HUES6 (cell line): ENCODE measurements around the gene GLIPR1L2.

Source experiments
- H3K27ac ChIP-seq: 2 replicates; pipeline ENCODE4 v1.7.0; 2013; ENCODE audit warnings: low read depth, mild to moderate bottlenecking, low read length, inconsistent platforms
- H3K27me3 ChIP-seq: 2 replicates; pipeline ENCODE4 v1.6.1; 2013; ENCODE audit warnings: low read length; ENCODE audit not compliant: control insufficient read depth, insufficient read depth
- H3K36me3 ChIP-seq: 2 replicates; pipeline ENCODE4 v1.6.1; 2013; ENCODE audit warnings: low read length; ENCODE audit not compliant: control insufficient read depth, insufficient read depth
- H3K4me1 ChIP-seq: 2 replicates; pipeline ENCODE4 v1.6.1; 2013; ENCODE audit warnings: low read length; ENCODE audit not compliant: control insufficient read depth, insufficient read depth
- H3K4me3 ChIP-seq: 2 replicates; pipeline ENCODE4 v1.5.1; 2013; ENCODE audit warnings: low read depth, low read length
- H3K9ac ChIP-seq: one replicate; pipeline ENCODE4 v1.6.1; 2013; ENCODE audit warnings: mild to moderate bottlenecking, low read length
- H3K9me3 ChIP-seq: 2 replicates; pipeline ENCODE4 v1.6.1; 2013; ENCODE audit warnings: low read depth, low read length; ENCODE audit not compliant: control insufficient read depth, insufficient read depth

Gene GLIPR1L2

DNA sequence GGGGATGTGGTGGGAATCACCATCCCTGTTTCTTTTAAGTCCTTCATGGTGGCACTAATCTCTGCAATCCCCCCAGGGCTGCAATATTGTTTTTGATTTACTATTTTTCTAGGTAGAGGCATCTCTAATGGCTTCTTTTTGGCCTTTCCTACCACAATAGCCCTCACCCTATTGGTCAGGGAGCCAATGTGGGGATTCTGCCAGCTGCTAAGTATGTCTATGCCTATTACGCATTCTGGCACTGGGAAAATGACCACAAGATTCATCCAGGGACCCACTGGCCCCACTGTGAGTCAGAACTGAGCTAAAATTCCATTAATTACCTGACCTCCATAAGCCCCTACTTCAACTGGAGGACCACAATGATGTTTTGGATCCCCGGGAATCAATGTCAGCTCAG lies 15.9 kb upstream of the GLIPR1L2 start:
- Histone ChIP-seq H3K9me3 (0 out of 2 replicates have a peak, but pooled peaks cover 2% of the 10 kb centered on the region), H3K9ac (no peak overlapping the region), H3K27me3 (no peaks in the 10 kb centered on the region), H3K4me3 (no peak overlapping the region), H3K27ac (no peak overlapping the region), H3K4me1 (no peaks in the 10 kb centered on the region; the same call in none of the 2 replicates), H3K36me3 (peaks cover 9% of the 10 kb centered on the region; the same call in 1 of the 2 replicates)

DNA sequence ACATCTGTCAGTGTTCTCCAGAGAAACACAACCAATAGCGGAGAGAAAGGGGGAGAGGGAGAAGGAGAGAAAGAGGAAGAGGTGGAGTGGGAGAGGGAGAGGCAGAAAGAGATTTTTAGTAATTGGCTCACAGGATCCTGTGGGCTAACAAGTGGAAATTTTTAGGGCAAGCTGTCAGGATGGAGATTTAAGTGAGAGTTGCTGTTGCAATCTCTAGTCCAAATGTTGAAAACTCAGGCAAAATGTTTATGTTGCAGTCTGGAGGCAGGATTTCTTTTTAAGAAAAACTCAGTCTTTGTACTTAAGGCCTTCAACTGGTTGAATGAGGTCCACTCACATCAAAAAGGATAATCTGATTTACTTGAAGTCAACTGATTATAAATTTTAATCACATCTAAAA lies 12.5 kb upstream of the GLIPR1L2 start:
- Histone ChIP-seq H3K27me3 (no peaks in the 10 kb centered on the region), H3K36me3 (no peaks in the 10 kb centered on the region), H3K4me3 (no peak overlapping the region), H3K27ac (no peak overlapping the region), H3K4me1 (no peaks in the 10 kb centered on the region; the same call in none of the 2 replicates), H3K9me3 (0 out of 2 replicates have a peak, but pooled peaks cover 2% of the 10 kb centered on the region), H3K9ac (no peak overlapping the region)

DNA sequence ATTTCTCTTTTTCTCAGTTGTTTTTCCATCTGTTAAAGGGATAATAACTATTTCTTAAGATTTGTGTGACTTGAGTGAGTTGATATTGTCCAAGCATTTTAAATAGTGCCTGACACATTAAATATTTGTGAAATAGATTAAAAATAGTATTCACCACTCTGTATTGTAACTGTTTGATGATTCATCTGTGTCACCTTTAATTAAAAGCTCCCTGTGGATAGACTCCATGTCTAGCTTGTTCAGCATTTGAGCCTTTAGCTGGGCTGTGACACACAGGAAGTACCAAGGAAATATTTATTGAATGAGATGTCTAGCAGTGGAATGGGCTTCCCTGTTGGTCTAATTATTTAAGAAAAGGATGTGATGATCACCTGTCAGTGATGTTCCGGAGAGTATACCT lies 1.8 kb upstream of the GLIPR1L2 start:
- no peak overlapping the region for H3K9ac ChIP-seq
- H3K36me3 ChIP-seq = no peaks in the 10 kb centered on the region
- H3K4me3 ChIP-seq = no peak overlapping the region

GRCh38 chr12:75389706-75390105 lies 1.2 kb upstream of the GLIPR1L2 start:
- Histone ChIP-seq H3K27ac (no peak overlapping the region), H3K4me1 (0 out of 2 replicates have a peak, but pooled peaks cover 3% of the 10 kb centered on the region), H3K4me3 (no peak overlapping the region), H3K9me3 (no peaks in the 10 kb centered on the region), H3K9ac (no peak overlapping the region), H3K27me3 (no peaks in the 10 kb centered on the region), H3K36me3 (no peaks in the 10 kb centered on the region)

More for the DNA sequence above, 1.8 kb upstream of the GLIPR1L2 start:
- no peaks in the 10 kb centered on the region for H3K27me3 ChIP-seq
- 0 out of 2 replicates have a peak, but pooled peaks cover 3% of the 10 kb centered on the region for H3K4me1 ChIP-seq
- no peak overlapping the region for H3K27ac ChIP-seq
- H3K9me3 ChIP-seq = no peaks in the 10 kb centered on the region

GRCh38 chr12:75390156-75390898 lies 562 bp upstream of the GLIPR1L2 start:
- H3K27me3 ChIP-seq = no peaks in the 10 kb centered on the region
- no peak overlapping the region for H3K9ac ChIP-seq
- H3K36me3 ChIP-seq = no peaks in the 10 kb centered on the region
- peak overlapping the region; percentile 48 for H3K4me3 ChIP-seq
- H3K4me1 ChIP-seq = 0 out of 2 replicates have a peak, but pooled peaks cover 3% of the 10 kb centered on the region
- H3K9me3 ChIP-seq = no peaks in the 10 kb centered on the region
- H3K27ac ChIP-seq = no peak overlapping the region

- H3K9ac ChIP-seq = no peak overlapping the region
- H3K9me3 ChIP-seq = no peaks in the 10 kb centered on the region
- H3K27me3 ChIP-seq = no peaks in the 10 kb centered on the region
- no peaks in the 10 kb centered on the region for H3K36me3 ChIP-seq
- peaks cover 3% of the 10 kb centered on the region; the same call in 1 of the 2 replicates for H3K4me1 ChIP-seq
- no peak overlapping the region for H3K4me3 ChIP-seq
- H3K27ac ChIP-seq = no peak overlapping the region
Observed at GRCh38 chr12:75404231-75404630, 13.3 kb downstream of the GLIPR1L2 start.

DNA sequence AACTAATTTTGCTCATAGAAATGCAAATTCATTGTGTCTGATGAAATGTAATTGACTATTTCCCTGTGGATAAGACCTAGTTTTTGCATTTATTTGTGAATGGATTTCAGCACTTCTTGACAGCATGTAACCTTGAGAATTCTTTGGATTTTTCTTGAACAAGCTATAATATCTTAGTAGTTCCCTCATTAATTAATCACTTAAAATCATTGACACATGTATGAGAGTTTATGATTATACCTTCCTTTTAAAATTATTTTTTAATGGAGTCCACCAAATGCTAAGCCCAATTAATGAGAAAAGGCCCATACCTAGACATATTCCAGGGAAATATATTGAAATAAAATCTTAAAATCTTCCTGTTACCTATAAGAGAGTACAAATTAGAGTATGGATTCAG lies 16.8 kb downstream of the GLIPR1L2 start:
- Histone ChIP-seq H3K9ac (no peak overlapping the region), H3K4me1 (peaks cover 3% of the 10 kb centered on the region; the same call in 1 of the 2 replicates), H3K4me3 (no peak overlapping the region), H3K27me3 (no peaks in the 10 kb centered on the region), H3K36me3 (no peaks in the 10 kb centered on the region), H3K9me3 (no peaks in the 10 kb centered on the region), H3K27ac (no peak overlapping the region)

- H3K27me3 ChIP-seq = no peaks in the 10 kb centered on the region
- H3K9me3 ChIP-seq = no peaks in the 10 kb centered on the region
- H3K9ac ChIP-seq = no peak overlapping the region
- H3K27ac ChIP-seq = no peak overlapping the region
- no peak overlapping the region for H3K4me3 ChIP-seq
- peaks cover 3% of the 10 kb centered on the region; the same call in 1 of the 2 replicates for H3K4me1 ChIP-seq
- H3K36me3 ChIP-seq = no peaks in the 10 kb centered on the region
Observed at GRCh38 chr12:75409830-75410229, 18.9 kb downstream of the GLIPR1L2 start.

DNA sequence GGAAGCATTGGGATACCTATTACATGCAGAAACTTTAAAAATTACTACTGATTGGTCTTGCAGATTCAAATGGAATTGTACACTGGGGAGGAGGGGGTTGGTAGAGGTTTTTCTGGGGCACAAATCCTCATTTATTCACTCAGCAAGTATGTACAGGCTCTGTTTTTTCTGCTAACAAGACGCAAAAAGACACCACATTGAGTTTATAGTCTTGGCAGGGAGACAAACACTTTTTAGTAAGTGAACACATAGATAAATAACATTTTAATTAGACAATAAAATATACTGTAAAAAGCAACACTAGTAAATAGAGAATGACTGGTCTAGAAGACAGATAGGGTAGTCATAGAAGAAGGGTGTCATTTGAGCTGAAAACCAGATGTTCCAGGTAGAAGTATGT lies 23.8 kb downstream of the GLIPR1L2 start:
- H3K27me3 ChIP-seq = no peaks in the 10 kb centered on the region
- H3K4me1 ChIP-seq = no peaks in the 10 kb centered on the region
- no peak overlapping the region for H3K4me3 ChIP-seq
- H3K9ac ChIP-seq = no peak overlapping the region
- H3K9me3 ChIP-seq = no peaks in the 10 kb centered on the region
- H3K36me3 ChIP-seq = no peaks in the 10 kb centered on the region
- no peak overlapping the region for H3K27ac ChIP-seq

- H3K9ac ChIP-seq = no peak overlapping the region
- H3K4me3 ChIP-seq = no peak overlapping the region
- no peak overlapping the region for H3K27ac ChIP-seq
- H3K27me3 ChIP-seq = no peaks in the 10 kb centered on the region
- no peaks in the 10 kb centered on the region for H3K4me1 ChIP-seq
- no peaks in the 10 kb centered on the region for H3K36me3 ChIP-seq
- H3K9me3 ChIP-seq = peaks cover under 1% of the 10 kb centered on the region; the same call in 1 of the 2 replicates
Observed at GRCh38 chr12:75419841-75420240, 29.0 kb downstream of the GLIPR1L2 start.

DNA sequence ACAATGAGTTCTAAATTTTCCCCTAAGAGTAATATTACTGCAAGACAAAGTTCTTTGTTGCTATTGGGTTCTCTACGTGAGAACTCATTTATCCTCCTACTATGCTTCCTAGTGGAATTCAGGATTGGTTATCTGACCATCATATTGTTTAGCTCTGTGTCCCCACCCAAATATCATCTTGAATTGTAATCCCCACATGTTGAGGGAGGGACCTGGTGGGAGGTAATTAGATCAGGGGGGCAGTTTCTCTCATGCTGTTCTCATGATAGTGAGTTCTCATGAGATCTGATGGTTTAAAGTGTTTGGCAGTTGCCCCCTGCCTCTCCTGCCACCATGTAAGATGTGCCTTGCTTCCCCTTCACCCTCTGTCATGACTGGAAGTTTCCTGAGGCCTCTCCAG lies 36.6 kb downstream of the GLIPR1L2 start:
- H3K36me3 ChIP-seq = no peaks in the 10 kb centered on the region
- no peak overlapping the region for H3K9ac ChIP-seq
- H3K27me3 ChIP-seq = no peaks in the 10 kb centered on the region
- H3K4me3 ChIP-seq = no peak overlapping the region
- no peak overlapping the region for H3K27ac ChIP-seq
- peaks cover 36% of the 10 kb centered on the region for H3K9me3 ChIP-seq
- no peaks in the 10 kb centered on the region for H3K4me1 ChIP-seq
